Activated CD4-positive, alpha-beta T cell treated with anti-CD3 and anti-CD28 coated beads, Interleukin-10, Interleukin-2, amounts not matched to agents 100 ng/mL and 50 ng/mL, durations not matched to agents 16 hours and 8 hours (primary cell): ENCODE measurements around the gene SSBP3.

Source experiments
- DNase-seq: peaks from one replicate; pipeline ENCODE4 v3.0.0-alpha.2; 2020

Gene SSBP3

DNA sequence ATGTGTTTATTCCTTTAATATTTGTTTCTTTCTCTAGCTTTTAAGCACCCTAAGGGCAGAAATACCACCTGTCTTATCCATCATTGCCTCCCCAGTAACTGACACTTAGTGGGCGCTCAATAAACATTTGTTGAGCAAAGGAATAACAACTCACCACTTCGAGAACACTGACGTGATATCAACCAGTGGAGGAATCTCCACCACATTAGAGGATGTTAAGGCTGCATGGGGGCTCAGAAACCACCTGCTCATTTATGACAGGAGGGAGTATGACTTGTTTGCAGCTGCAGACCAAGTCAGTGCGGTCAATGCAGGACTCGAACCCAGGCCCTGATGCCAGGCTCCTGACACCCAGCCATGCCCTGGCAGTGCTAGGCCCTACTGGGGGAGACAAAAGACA lies 103.6 kb downstream of the SSBP3 start:
- DNase-seq, result no peak

GRCh38 chr1:54301497-54301896 lies 104.7 kb downstream of the SSBP3 start:
- no peak for DNase-seq

DNA sequence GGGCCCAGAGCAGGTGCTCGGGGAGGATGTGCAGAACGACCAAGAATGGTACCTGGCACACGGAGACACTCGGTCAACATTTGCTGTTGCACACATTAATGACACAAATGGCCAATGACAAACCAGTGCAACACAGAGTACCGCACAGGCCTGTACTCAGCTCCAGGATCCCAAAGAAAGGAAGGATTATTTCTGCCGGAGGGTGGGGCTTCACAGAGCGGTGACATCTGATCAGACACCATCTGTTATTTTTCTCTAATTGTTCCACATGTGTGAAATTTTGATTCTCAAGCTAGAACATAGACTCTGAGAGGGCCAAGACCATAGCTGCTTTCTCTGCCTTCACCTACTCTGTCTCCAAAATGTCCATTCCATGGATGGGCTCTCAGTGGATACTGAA lies 105.8 kb downstream of the SSBP3 start:
- no peak for DNase-seq

GRCh38 chr1:54299037-54299436 lies 107.2 kb downstream of the SSBP3 start:
- no peak for DNase-seq

DNA sequence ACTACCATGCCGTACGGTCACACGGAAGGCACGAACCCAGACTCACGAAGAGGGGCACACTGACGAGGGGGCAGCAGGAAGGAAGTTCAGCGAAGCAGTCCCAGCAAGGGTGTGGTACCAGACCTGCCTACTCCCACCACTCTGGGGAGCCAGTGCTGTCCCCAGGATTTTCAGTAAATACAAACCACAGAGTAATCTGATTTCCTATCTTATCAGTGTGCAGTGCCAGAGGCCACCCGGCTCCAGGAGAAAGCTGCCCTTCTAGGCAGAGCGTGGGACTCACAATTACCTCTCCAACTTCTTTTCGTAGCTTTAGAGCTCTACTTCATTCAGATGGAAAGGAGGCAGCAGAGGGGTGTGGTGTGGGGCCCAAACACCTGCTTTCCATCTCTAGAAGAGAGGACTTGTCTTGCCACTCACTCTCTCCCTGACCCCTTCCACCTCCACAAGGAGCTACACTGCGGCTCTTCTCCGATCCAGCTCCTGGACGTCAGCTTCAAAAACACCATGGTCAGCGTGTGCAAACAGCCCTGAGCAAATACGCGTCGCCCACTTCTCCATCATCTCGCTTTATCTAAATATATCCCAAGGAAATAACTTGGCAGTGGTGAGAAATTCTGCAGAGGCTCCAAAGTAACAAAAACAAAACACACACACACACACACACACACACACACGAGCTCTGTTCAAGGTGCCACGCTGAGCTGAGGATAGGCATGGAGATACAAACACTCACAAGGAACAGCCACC lies 107.7 kb downstream of the SSBP3 start:
- DNase-seq, result no peak

DNA sequence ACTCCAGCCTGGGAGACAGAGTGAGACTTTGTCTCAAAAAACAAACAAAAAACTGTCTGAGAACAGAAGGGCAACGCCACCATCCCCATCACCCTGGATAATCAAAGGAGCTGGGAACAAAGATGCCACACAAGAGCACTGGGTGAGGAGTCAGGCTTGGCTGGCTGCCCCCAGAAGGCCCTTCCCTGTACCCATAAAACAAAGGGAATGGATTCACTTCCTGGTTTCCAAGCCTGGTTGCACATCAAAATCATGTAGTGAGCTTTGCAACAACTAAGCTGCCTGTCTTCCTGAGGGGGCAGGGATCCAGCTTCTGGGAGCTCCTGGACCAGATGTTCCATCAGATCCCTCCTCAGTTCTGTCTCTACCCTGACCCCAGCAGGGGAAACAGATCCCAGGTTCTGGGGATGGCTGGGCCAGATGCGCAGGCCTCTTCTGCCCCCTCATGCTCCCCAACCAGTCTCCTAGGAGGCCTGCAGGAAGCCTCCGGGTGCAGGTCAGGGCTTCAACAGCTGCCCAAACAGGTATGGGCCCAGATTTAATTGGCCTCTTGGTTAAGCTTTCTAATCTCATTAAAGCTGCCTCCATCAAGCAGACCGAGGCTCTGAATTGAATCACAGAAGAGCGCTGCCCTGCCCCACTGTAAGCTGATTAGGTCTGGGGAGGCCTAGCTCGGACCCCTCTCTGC lies 108.5 kb downstream of the SSBP3 start:
- no peak for DNase-seq

DNA sequence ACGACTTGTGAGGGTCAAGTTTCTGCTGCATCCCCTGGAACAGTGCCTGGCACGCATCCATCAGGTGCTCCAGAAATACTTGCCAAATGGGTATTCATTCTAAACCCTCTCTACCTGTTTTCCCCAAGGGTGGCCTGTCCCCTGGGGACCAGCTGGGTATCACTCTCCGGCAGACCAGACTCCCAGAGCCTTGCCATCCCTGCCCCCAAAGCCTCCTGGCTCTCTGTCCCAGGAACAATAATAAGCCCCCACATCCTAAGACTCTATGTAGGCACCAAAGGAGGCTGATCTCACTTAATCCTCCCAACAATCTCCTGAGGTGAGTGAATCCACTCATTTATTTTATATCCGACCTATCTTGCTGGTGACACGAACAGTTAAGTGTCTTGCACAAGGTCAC lies 109.5 kb downstream of the SSBP3 start:
- DNase-seq, result no peak

GRCh38 chr1:54294887-54295286 lies 111.3 kb downstream of the SSBP3 start:
- no peak for DNase-seq

- DNase-seq, result no peak
Measured at GRCh38 chr1:54292002-54292911, 113.9 kb downstream of the SSBP3 start.

- DNase-seq, result no peak
Measured at GRCh38 chr1:54291276-54292001, 114.8 kb downstream of the SSBP3 start.

DNA sequence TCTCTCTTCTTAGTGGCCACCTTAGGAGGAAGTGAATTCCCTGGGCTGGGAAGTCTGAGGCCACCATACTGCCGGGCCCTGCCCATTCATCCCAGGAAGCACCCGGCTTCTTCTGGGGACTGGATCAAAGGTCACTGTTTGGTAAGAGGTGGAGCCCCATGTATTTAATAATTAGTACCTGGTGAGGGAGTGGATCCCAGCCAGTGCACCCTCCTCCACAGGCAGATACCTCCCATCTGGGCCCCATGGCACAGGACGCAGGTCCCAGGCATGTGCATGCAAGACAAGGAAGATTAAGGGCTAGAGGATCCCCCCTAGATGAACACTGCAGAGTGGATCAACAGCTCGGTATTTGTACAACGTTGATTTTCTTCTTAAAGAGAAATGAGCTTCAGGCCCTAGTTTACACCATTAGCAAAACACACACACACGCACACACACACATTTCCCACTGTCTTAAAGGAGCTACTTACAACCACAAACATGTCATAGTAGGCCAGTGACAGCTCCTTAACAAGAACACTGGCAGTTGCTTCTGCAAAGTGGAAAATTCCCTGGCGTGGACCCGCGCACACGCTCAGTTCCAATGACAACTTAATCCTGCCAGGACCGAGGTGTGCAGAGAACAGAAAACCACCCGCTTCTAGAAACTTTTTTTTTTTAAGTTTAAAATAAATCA lies 115.5 kb downstream of the SSBP3 start:
- no peak for DNase-seq

- no peak for DNase-seq
Measured at GRCh38 chr1:54289712-54290233, 116.4 kb downstream of the SSBP3 start.

GRCh38 chr1:54287801-54288211 lies 118.4 kb downstream of the SSBP3 start:
- no peak for DNase-seq

DNA sequence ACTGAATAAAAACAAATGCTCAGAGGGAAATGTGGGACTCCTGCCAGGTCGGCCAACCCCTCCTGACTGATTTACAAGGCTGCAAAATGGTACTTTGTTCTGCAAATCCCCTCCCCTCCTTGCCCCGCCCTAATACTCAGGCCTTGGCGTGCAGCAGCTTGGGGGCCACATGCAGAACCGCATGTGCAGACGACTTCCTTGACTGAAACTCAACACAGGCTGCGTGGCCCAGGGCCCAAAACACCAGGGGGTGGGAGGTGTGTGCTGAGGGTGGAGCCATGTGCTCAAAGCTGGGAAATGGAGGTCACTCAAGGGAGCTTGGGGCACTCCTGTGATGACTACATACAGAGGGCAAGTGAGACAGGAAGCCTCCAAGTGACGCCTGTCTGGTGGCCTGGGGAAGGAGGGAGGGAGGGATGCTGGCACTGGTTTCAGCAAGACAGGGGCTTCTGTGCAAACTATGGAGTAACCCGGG lies 119.0 kb downstream of the SSBP3 start:
- DNase-seq, result peak; percentile 80

DNA sequence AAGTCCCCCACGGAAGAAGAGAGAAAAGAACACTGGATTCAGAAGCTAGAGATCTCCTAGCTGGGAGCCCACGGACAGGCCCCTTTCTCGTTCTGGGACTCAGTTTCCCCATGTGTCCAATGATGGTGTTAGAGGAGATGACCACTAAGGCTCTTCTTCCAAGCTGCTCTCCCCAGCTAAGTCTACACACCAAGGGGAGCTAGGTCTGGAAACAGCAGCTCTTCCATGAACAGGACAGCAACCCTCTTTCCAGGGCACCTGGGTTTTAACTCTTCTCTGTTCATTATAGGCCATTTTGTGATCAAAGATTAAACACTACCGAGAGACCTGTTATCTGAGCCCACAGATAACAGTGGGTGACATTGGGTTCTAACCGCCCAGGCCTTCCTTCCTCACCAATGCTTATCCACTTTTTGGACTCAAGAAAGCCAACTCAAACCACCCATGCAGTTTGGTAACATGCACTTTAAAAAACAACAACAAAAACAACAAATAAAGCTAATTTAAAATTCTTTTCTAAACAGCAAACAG lies 120.3 kb downstream of the SSBP3 start:
- no peak for DNase-seq

GRCh38 chr1:54284781-54285529 lies 121.2 kb downstream of the SSBP3 start:
- peak; percentile 50 for DNase-seq

DNA sequence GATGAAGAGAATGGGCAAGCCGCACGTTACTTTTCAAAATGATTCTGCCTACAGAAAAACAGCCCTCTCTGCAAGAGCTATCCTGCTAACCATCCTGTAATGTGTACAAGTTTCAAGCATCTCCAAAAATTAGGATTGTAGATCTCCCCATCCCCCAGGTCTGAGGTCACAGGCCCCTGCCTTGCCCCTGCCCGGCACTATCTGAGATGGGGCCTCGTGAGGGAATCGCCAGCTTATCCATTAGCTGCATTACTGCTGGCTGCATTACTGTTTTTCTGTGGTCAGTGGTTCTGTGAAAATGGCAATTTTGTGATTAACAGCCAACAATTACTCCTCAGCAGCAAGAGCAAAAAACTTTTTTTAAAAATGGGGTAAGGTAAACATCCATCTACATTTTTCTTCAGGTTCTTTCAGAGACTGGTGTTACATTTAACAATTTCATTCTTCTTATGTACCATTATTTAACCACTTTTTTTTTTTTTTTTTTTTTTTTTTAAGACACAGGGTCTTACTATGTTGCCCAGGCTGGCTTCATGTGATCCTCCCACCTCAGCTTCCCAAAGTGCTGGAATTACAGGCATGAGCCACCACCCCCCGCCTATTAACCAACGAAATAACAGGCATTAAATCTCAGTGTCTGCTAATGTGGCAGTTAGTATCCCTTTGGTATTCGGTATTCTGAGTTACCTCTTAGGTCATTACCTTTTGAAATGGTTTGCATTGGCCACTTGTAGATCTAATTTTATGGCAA lies 122.4 kb downstream of the SSBP3 start:
- no peak for DNase-seq

- no peak for DNase-seq
Measured at GRCh38 chr1:54282101-54282847, 123.9 kb downstream of the SSBP3 start.

DNA sequence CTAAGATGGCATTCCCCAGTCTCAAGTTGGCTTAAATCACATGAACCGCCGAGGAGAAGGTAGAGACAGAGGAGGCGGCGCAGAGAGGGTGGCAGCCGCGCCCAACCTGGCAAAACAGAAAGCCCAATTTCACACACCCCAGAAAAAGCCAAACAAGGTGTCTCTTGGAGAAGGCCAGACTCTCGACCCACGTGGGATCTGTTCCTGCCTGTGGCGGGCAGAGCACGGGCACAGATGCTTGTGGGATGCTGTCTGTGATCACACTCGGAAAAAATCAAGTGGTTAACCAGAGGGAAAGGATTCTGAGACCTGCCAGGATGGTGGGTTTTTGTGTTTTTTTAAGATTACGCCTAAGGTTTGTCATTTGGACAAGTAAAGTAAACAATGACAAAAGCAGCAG lies 125.5 kb downstream of the SSBP3 start:
- no peak for DNase-seq
